ENCODE results near the gene PTGS1. TPM values are rescaled to one million over a fixed set of nuclear protein-coding genes. Genes with fewer than 3 reads are reported as not detected.

The PTGS1 gene
- total RNA-seq, 3 donors from 2014 or later (not counting 1 experiment from before 2014, with no cell fraction given) = 2.1 to 11.3 (median 9.2) TPM

DNA sequence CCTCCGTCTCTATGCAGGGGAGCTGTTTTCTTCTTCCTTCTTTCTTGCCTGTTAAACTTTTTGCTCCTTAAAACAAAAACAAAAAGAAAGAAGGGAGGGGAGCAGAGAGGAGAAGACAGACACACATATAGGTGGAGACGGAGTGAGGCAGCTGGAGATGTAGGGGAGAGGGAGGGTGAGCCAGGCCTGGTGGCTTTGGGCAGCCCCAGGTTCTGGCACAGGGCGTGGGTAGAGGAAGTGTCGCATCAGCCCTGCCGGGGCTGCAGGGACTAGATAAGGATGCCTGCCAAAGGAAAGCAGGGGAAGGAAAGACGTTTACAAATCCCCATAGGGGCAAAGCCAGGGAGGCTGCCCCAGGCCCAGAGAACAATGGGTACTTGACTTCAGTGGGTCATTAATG is 38.7 kb upstream of the PTGS1 start:
- H3K4me1 Mint-ChIP-seq = no peaks in the 10 kb centered on the region
- Histone ChIP-seq H3K27me3 (ENCODE audit: control insufficient read depth, insufficient read depth, low read length) (no peaks in the 10 kb centered on the region), H3K36me3 (ENCODE audit: control insufficient read depth, insufficient read depth, low read length) (peaks cover 3% of the 10 kb centered on the region), H3K4me1 (ENCODE audit: control insufficient read depth, insufficient read depth, low read length) (no peaks in the 10 kb centered on the region), H3K4me3 (ENCODE audit: low read length) (no peak overlapping the region), H3K9me3 (ENCODE audit: control insufficient read depth, insufficient read depth, low read length) (no peaks in the 10 kb centered on the region), H3K27ac (ENCODE audit: low read length) (no peak overlapping the region)
- H3K36me3 Mint-ChIP-seq = no peaks in the 10 kb centered on the region
- H3K4me3 Mint-ChIP-seq = no peak overlapping the region
- WGBS (ENCODE audit: insufficient coverage) = 20% methylated on average over 5 of the region's 6 CpGs
- TF ChIP-seq, protein P1, sequence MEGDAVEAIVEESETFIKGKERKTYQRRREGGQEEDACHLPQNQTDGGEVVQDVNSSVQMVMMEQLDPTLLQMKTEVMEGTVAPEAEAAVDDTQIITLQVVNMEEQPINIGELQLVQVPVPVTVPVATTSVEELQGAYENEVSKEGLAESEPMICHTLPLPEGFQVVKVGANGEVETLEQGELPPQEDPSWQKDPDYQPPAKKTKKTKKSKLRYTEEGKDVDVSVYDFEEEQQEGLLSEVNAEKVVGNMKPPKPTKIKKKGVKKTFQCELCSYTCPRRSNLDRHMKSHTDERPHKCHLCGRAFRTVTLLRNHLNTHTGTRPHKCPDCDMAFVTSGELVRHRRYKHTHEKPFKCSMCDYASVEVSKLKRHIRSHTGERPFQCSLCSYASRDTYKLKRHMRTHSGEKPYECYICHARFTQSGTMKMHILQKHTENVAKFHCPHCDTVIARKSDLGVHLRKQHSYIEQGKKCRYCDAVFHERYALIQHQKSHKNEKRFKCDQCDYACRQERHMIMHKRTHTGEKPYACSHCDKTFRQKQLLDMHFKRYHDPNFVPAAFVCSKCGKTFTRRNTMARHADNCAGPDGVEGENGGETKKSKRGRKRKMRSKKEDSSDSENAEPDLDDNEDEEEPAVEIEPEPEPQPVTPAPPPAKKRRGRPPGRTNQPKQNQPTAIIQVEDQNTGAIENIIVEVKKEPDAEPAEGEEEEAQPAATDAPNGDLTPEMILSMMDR (IDR thresholded peaks at IDR 0.05) = no peak
- no peak for DNase-seq
- intact Hi-C loops (cut with micrococcal nuclease) = no loop called here
- no peak for ATAC-seq
- H3K9me3 Mint-ChIP-seq = no peaks in the 10 kb centered on the region
- H3K27me3 Mint-ChIP-seq (ENCODE audit: low read depth in 2 of 2) = no peaks in the 10 kb centered on the region
- H3K27ac Mint-ChIP-seq = peak overlapping the region in 1 of 2 donors; percentile 13

DNA sequence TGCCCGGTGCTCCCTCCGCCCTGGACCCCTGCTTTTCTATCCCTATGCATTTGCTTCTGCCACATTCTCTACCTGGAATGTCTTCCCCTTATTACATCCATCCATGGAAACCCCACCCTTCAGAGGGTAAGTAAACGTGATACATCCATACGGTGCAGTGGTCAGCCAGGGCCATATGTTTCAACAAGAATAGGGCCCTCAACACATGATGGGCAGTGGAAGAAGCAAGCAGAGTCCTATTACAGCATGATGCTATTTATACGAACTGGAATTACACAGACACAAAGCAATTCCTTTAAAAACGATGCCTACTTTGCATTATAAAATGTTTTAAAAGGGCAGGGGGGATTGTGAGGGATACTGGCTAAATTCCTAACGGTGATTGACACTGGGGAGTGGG is 38.2 kb upstream of the PTGS1 start:
- DNase-seq = no peak

DNA sequence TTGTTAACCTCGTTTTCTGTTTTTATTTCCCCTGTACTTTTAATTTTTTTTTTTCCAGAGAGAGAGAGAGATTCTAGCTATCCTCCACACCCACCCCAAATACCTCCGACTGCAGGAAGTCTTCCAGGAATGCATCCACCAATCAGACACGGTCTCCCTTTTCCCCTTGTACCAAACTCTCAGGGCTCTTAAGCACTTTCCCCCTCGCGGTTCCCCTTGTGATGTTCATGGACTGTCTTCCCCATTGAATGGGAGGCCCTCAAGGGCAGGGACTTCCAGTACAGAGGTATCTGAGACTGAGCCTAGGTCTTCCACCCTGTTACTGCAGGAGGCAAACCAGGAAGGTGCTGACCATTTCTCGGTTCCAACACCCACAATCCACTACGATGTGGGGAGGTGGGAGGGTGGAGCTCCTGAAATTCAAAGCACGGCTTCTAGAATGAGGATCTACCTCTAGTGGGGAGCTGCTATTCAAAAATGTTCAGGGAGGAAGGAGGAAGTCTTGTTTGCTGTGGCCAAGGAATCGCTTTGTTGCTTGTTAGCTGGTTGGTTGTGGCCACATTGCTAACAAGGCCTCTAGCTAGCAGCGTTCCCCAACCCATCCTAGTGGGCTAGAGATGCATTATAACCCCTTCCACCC is 37.5 kb upstream of the PTGS1 start:
- Mint-ChIP-seq H3K27me3 (ENCODE audit: low read depth in 2 of 2) (no peaks in the 10 kb centered on the region), H3K9me3 (no peaks in the 10 kb centered on the region), H3K4me3 (no peak overlapping the region), H3K27ac (no peak overlapping the region), H3K36me3 (no peaks in the 10 kb centered on the region), H3K4me1 (no peaks in the 10 kb centered on the region)
- Histone ChIP-seq H3K4me1 (ENCODE audit: control insufficient read depth, insufficient read depth, low read length) (no peaks in the 10 kb centered on the region), H3K4me3 (ENCODE audit: low read length) (no peak overlapping the region), H3K27ac (ENCODE audit: low read length) (no peak overlapping the region), H3K27me3 (ENCODE audit: control insufficient read depth, insufficient read depth, low read length) (no peaks in the 10 kb centered on the region), H3K9me3 (ENCODE audit: control insufficient read depth, insufficient read depth, low read length) (no peaks in the 10 kb centered on the region), H3K36me3 (ENCODE audit: control insufficient read depth, insufficient read depth, low read length) (no peaks in the 10 kb centered on the region)
- 71% methylated on average over 7 of the region's 10 CpGs for WGBS (ENCODE audit: insufficient coverage)
- TF ChIP-seq, protein P1 (IDR thresholded peaks at IDR 0.05) = no peak
- intact Hi-C loops (cut with micrococcal nuclease) = no loop called here
- ATAC-seq (no peak), DNase-seq (no peak)

More for the DNA sequence above, 38.2 kb upstream of the PTGS1 start:
- Histone ChIP-seq H3K36me3 (ENCODE audit: control insufficient read depth, insufficient read depth, low read length) (no peaks in the 10 kb centered on the region), H3K4me1 (ENCODE audit: control insufficient read depth, insufficient read depth, low read length) (no peaks in the 10 kb centered on the region), H3K9me3 (ENCODE audit: control insufficient read depth, insufficient read depth, low read length) (no peaks in the 10 kb centered on the region), H3K27me3 (ENCODE audit: control insufficient read depth, insufficient read depth, low read length) (no peaks in the 10 kb centered on the region), H3K27ac (ENCODE audit: low read length) (no peak overlapping the region), H3K4me3 (ENCODE audit: low read length) (no peak overlapping the region)
- TF ChIP-seq, protein P1 (IDR thresholded peaks at IDR 0.05) = no peak
- WGBS (ENCODE audit: insufficient coverage) = 75% methylated on average over 6 of the region's 7 CpGs
- Mint-ChIP-seq H3K27ac (no peak overlapping the region), H3K9me3 (no peaks in the 10 kb centered on the region), H3K4me1 (no peaks in the 10 kb centered on the region), H3K36me3 (no peaks in the 10 kb centered on the region), H3K4me3 (no peak overlapping the region), H3K27me3 (ENCODE audit: low read depth in 2 of 2) (no peaks in the 10 kb centered on the region)
- intact Hi-C loops (cut with micrococcal nuclease) = no loop called here
- no peak for ATAC-seq

DNA sequence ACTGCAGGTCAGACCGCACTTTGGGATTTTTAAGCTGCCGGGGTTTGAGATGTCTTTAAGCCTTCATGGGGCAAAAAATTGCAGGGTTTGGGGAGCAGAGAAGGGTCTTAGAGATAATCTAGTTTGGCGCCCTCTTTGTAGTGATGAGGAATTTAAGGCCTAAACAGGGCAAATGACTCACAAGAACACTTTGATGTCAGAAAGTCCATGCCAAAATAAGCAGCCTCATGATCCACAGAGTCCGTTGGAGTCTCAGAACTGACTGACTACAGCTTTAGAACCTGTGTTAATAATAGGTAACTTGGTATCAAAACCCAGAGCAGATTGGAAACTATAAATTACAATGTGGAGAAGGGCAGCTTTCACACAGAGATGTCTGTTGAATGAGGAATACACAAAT is 35.9 kb upstream of the PTGS1 start:
- TF ChIP-seq, protein P1 (IDR thresholded peaks at IDR 0.05) = no peak
- intact Hi-C loops (cut with micrococcal nuclease) = no loop called here
- Histone ChIP-seq H3K4me1 (ENCODE audit: control insufficient read depth, insufficient read depth, low read length) (no peaks in the 10 kb centered on the region), H3K9me3 (ENCODE audit: control insufficient read depth, insufficient read depth, low read length) (no peaks in the 10 kb centered on the region), H3K27ac (ENCODE audit: low read length) (no peak overlapping the region), H3K4me3 (ENCODE audit: low read length) (no peak overlapping the region), H3K27me3 (ENCODE audit: control insufficient read depth, insufficient read depth, low read length) (no peaks in the 10 kb centered on the region), H3K36me3 (ENCODE audit: control insufficient read depth, insufficient read depth, low read length) (no peaks in the 10 kb centered on the region)
- Mint-ChIP-seq H3K36me3 (no peaks in the 10 kb centered on the region), H3K4me3 (no peak overlapping the region), H3K9me3 (no peaks in the 10 kb centered on the region), H3K4me1 (no peaks in the 10 kb centered on the region), H3K27ac (no peak overlapping the region), H3K27me3 (ENCODE audit: low read depth in 2 of 2) (peaks cover 0 to 3% of the 10 kb centered on the region in 2 donors)
- WGBS (ENCODE audit: insufficient coverage) = 89% methylated on average over 4 of the region's 4 CpGs
- ATAC-seq = no peak
- no peak for DNase-seq

All from natural killer cell (primary cell).